Breast epithelium (tissue), 3 donors: ENCODE data around the gene GADD45GIP1.

ENCODE experiments used
- POLR2A ChIP-seq: fragments of 450-650 bp; IDR thresholded peaks from one replicate; pipeline ENCODE4 v1.6.1; 2016; ENCODE audit warnings: antibody characterized with exemption, mild to moderate bottlenecking, moderate library complexity
- POLR2AphosphoS5 ChIP-seq, 3 donors: sonication (generic); formaldehyde crosslinking; IDR thresholded peaks; one replicate each; pipeline ENCODE4 v1.6.1; 2017; ENCODE audit warnings: antibody characterized with exemption in 3 of 3
- TF ChIP-seq, protein P1 (sequence below), 3 donors: fragments of 450-650 bp; IDR thresholded peaks; one replicate each; pipeline ENCODE4 v1.5.1; 2016 to 2017; ENCODE audit warnings: antibody characterized with exemption in 3 of 3, mild to moderate bottlenecking in 3 of 3, moderate library complexity in 3 of 3

DNA sequence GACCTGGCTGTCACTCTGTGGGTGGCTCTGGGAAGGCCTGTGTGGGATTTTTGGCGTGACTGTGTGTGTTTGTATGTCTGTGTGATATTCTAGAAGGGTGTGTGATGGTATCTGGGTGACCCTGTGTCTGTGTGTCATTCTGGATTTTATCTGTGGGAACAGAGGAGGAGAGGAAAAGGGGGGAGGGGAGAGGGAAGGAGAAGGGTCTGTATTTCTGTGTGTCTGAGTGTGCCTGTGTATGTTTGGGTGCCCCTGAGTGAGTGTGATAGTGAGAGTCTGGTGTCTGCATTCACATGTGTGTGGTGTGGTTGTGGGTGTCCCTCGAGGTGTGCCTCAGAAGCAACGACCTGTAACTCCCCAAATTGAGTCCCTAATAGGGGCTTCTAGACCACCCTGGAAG lies 30.2 kb upstream of the GADD45GIP1 start:
- TF ChIP-seq, protein P1, sequence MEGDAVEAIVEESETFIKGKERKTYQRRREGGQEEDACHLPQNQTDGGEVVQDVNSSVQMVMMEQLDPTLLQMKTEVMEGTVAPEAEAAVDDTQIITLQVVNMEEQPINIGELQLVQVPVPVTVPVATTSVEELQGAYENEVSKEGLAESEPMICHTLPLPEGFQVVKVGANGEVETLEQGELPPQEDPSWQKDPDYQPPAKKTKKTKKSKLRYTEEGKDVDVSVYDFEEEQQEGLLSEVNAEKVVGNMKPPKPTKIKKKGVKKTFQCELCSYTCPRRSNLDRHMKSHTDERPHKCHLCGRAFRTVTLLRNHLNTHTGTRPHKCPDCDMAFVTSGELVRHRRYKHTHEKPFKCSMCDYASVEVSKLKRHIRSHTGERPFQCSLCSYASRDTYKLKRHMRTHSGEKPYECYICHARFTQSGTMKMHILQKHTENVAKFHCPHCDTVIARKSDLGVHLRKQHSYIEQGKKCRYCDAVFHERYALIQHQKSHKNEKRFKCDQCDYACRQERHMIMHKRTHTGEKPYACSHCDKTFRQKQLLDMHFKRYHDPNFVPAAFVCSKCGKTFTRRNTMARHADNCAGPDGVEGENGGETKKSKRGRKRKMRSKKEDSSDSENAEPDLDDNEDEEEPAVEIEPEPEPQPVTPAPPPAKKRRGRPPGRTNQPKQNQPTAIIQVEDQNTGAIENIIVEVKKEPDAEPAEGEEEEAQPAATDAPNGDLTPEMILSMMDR (IDR thresholded peaks at IDR 0.05), result no peak
- TF ChIP-seq POLR2AphosphoS5 (IDR thresholded peaks at IDR 0.05), result no peak
- TF ChIP-seq POLR2A, result no peak
